HG03460 (cell line): ENCODE results near the gene COL5A1.

Experiments used
- ATAC-seq: cut with Tn5 transposase; IDR thresholded peaks from one replicate; pipeline ENCODE4 v1.9.1; 2021; ENCODE audit not compliant: unreplicated experiment

COL5A1 gene

GRCh38 chr9:134782921-134783698 is 141.5 kb downstream of the COL5A1 start:
- ATAC-seq = no peak

DNA sequence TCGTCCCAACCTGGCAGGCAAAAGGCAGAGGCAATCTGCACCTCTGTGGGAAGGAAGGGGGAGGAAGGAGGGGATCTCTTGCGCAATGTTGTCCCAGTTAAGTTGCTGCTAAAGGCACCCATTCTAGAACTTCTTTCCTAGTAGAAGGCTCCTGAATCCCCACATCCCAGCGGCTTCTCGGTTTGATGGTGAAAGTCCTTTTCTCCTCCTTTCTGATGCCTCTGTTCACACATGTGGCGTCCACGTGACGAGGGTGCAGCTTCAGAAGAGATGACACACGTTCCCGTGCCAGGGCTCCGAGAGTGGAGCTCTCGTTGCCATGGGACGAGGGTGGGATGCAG is 142.1 kb downstream of the COL5A1 start:
- ATAC-seq = no peak

DNA sequence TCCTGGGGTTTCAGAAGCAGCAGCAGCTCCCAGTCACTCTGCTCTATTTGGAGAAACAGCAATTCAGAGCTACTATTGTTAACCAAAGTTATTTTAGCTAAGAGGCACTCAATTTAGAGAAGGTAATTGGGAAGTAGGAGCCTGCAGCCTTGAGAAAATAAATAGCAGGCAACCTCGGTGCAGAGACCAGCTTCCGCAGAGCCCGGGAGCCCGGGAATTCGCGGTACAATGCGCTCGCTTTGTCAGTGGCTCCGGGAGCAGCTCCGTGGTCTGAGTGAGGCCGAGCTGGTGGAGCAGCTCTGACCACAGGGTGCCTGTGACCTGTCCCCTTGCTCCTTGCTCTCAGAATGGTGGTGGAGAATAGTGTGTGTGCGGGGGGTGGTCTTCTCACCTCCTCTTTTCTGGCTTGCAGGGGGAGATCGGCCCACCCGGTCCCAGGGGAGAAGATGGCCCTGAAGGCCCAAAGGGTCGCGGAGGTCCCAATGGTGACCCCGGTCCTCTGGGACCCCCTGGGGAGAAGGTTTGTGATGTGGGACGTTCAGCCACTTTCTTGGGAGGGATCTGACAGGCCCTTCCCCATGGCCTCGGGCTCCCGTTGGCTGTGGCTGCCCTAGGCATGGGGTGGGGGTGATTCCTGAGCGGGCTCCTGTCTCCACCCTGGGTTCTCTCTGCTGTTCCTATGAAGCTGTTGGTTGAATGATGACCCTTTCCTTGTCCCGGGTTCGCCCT is 143.1 kb downstream of the COL5A1 start:
- ATAC-seq = no peak

DNA sequence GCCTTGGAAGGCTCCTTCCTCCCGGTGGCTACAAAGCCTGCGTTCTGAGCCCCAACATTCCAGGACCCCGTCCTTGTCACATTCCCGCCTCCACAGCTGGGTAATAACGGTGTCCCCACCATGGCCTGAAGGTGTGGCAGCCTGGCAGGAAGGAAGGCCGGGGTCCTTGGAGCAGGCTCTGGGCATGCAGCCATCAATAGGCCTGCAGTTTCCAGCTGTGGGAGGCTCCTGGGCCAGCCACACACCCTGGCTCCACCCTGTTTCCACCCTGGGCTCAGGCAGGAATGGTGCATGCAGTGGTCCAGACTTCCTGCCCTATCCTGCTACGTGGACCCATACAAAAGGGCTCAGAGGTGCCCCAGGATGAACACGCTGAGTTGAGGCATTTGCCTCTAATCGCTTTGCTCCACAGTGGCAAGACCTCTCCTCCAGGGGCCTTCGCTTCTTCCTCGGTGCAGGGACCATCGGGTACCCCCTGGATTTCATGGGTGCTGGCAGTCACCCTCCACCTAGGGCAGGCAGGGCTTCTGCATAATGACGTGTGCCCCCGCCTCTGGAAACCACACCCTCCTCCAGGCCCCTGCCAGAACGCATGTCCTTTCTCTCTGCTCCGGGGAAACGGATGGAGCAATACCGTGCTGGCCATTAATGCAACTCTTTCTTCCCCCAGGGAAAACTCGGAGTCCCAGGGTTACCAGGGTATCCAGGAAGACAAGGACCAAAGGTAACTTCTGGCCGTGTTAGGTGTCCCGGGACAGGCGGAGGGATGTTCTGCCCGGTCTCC is 143.9 kb downstream of the COL5A1 start:
- ATAC-seq = no peak

DNA sequence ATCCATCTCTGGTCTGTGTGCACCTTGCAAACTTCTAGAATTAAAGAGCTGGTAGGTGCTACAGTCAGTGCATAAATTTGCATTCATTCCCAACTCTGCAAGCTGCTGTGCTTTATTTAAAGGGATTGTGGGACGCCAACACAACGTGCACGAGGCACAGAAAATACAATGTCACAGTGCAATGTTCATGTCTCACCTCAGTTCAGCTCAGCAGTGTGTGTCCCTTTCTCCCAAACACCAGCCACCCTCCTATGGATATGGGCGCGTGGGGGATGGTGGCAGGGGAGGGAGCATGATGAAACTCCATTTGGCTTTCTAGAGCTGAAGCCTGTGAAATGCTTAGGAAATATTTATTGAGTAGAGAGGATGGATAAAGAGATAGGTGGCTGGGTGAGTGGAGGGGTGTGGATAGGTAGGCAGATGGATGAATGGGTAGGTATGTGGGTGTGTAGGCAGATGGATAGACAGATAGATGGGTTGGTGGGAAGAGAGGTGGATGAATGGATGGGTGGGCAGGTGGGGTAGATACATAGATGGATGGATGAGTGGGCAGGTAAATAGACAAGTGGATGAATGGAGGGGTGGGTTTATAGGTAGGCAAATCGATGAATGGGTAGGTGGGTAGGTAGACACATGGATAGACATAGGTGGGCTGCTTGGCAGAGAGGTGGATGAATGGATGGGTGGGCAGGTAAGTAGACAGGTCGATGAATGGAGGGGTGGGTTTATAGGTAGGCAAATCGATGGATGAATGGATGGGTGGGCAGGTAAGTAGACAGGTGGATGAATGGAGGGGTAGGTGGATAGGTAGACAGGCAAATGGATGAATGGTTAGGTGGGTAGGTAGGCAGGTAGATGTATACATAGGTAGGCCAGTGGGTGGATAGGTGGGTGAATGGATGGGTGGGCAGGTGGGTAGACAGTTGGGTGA is 146.3 kb downstream of the COL5A1 start:
- ATAC-seq = no peak

- ATAC-seq = no peak
These were observed 147.6 kb downstream of the COL5A1 start for GRCh38 chr9:134789168-134789567.

DNA sequence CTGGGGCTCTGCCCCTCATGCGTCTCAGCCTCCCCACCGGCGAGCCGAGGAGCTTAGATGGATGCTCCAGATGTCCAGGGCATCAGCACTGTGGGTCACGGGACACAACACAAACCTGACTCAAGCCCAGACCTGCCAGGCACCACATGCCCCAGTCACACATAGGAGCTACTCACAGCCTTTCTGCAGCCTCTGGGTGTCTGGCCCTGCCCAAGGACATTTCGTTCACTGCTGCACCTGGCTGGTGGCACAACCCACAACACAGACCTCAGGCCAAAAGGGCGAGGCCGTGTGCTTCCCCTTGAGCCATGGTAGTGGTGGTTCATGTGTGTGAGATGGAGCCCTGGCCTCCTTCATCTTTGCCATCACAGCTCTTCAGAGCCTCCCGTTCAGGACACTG is 149.4 kb downstream of the COL5A1 start:
- ATAC-seq = no peak

- no peak for ATAC-seq
These were observed 151.0 kb downstream of the COL5A1 start for GRCh38 chr9:134792627-134793026.

- no peak for ATAC-seq
These were observed 151.9 kb downstream of the COL5A1 start for GRCh38 chr9:134793288-134794188.

- no peak for ATAC-seq
These were observed 153.2 kb downstream of the COL5A1 start for GRCh38 chr9:134794663-134795370.

GRCh38 chr9:134795446-134795845 is 153.8 kb downstream of the COL5A1 start:
- ATAC-seq = no peak

DNA sequence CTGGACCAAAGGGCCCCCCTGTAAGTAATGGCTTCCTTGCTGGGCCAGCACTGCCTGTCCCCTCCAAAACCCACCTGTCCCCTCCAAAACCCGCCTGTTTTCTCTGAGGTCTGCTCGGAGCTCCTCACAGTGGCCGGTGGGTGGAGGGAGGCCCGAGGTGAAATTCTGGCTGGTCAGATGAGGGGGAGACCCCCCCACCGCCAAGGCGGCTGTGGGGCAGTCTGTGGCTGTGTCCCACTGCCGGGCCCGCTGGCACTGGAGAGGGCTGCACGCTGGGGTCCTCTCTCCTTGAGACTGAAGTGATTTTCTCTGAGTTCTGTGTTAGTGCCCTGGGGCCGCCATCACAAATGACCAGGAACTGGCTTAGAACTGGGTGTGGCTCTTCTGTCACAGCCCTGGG is 155.3 kb downstream of the COL5A1 start:
- no peak for ATAC-seq

GRCh38 chr9:134800791-134801339 is 159.3 kb downstream of the COL5A1 start:
- ATAC-seq = no peak

DNA sequence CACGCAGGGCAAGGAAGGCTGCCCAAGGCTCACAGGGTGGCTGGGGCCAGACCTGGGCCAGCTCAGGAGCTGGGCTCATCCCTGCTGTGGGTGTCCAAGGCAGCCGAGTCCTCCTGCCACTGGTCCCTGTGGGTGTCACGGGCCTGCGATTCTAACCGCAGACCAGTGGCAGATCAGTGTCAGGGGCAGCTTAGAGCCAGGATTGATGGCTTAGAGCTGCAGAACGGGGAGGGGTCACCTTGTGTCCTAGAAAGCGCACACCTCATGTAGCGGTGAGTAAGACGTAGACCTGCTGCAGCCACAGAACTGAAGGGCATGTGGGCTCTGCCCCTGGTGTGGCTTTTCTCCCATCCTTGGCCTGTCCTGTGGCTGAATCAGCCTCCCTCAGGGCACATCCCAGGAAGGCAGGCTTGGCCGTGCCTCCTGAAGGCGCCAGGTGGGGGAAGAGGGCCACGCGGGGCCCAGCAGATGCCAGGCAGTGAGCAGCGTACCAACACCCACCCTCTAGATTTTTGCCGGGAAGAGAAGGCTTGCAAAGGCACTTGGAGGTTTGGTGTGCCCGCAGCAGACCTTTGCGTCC is 160.7 kb downstream of the COL5A1 start:
- ATAC-seq = no peak

GRCh38 chr9:134804871-134805270 is 163.3 kb downstream of the COL5A1 start:
- no peak for ATAC-seq

GRCh38 chr9:134807716-134808446 is 166.3 kb downstream of the COL5A1 start:
- no peak for ATAC-seq

DNA sequence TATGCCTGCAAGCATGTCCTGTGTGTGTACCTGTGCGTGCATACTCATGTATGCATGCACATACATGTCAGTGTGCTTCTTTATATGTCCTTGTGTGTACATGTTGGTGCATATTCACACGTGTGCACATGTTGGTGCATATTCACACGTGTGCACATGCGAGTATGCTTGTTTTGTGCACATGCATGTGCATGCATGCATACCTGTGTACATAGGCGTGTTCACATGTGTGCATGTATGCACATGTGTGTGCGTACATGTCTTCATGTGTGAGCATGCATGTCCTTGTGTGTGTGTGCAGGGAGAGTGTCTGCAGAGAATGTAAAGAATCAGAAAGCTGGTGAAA is 166.8 kb downstream of the COL5A1 start:
- ATAC-seq = no peak

GRCh38 chr9:134809292-134809691 is 167.7 kb downstream of the COL5A1 start:
- ATAC-seq = no peak
